ENCODE measurements around the gene MARK4.
"Not testable (repeated sequence)": the region's sequence is repeated elsewhere in the genome, so short reads cannot be mapped to it uniquely, and the experiment has no call there.

MARK4 gene

DNA sequence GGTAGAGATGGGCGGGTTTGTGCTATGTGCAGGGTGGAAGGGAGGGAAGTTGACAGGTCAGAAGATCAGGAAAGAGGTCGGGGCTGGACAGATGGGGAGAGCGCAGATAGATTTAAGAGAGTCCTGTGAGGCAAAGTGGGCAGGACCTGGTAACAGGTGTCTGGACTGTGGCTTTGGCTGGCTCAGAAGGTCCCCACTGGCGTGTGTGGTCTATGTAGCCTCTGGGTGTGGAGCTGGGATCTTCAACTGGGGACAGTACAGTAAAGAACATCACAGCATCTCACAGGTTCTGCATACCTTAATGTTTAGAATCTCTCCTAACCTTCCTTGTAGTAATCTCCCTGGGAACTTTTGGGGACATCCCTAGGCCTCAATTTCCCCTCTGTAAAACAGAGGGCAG lies 53.9 kb downstream of the MARK4 start:
- DNase-seq (ENCODE audit: low read depth in 3 of 3), result no peak

DNA sequence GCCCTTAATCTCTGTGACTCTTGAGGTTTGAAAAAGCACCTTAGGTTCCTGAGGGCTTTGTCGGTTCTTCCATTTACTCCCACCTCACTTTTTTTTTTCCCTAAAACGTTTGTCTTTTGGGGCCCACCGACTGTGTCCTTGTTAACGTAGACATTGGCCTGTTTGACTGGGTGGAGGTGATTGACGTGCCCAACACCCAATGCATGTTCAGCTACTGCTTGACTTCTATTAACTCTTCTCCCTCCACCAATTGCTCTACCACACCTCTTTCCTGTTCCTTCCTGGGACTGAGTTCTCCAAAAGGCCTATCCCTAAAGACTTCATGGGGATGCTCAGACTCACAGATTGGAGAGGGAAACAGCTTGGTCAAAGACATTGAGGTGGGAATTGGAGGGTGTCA lies 54.4 kb downstream of the MARK4 start:
- DNase-seq (ENCODE audit: low read depth in 3 of 3), result no peak

DNA sequence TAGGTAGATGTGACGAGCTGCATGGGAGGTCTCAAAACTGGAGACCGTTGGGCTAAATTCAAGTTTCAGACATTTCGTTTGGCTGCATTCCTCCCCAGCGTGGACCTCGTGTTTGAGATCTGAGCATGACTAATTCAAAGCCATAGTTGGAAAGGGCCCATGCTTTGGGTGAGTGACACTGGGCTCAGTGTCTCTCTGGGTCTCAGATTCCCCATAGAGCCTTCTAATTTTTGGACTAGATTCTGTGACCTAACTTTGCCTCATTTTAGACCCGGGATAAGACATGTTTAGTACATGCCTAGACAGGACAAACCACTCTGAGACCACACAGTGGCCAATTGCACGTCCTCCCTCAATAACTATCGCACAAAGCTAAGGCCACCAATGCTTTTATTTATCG lies 55.0 kb downstream of the MARK4 start:
- DNase-seq (ENCODE audit: low read depth in 3 of 3), result no peak

DNA sequence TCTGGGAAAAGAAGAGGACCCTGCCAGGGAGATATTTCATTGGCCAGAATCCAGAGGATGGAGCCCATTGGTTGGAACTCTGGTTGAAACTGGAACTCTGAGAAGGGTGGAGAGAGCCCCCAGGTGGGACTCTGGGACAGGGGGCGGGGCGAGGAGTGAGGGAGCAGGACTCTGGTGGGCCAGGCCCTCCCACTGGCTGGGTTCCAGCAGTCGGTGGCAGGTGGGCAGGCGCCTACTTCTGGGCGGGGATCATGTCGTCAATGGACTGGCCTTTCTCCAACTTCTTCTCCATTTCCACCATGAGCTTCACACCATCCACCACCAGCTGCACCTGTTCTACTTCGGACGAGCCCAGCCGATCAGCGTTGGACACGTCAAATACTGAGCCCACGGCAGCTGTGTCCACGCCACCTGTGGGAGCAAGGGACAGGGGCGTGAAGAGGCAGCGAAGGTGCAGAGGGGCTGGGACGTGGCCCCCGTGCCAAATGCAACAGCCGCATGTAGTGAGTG lies 55.5 kb downstream of the MARK4 start:
- DNase-seq (ENCODE audit: low read depth in 3 of 3), result no peak

DNA sequence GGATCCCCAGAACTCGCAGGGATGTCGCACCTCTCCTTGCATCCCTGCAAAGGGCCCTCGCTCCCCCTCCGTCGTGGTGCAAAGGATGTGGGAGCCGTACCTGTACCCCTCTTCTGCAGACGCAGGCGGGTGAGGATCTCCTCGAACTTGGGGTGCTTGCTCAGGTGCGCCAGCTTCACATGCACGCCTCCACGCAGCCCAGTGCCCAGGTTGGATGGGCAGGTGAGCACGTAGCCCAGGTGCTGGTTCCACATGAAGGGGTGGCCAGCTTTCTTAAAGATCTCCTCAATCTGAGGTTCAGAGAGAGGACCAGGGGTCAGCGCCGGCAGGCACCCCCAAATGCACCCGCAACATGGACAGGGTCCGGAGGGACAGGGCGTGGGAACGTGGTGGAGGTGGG lies 56.3 kb downstream of the MARK4 start:
- no peak for DNase-seq (ENCODE audit: low read depth in 3 of 3)

DNA sequence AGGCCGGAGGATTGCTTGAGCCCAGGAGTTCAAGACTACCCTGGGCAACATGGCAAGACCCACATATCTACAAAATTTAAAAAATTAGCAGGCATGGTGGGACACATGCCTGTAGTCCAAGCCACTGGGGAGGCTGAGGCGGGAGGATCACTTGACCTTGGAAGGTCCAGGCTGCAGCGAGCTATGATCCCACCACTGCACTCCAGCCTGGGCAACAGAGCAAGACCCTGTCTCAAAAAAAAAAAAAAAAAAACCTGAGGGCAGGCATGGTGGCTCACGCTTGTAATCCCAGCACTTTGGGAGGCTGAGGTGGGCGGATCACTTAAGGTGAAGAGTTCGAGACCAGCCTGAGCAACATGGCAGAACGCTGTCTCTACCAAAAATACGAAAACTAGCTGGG lies 58.3 kb downstream of the MARK4 start:
- DNase-seq (ENCODE audit: low read depth in 3 of 3), result not testable (repeated sequence)

DNA sequence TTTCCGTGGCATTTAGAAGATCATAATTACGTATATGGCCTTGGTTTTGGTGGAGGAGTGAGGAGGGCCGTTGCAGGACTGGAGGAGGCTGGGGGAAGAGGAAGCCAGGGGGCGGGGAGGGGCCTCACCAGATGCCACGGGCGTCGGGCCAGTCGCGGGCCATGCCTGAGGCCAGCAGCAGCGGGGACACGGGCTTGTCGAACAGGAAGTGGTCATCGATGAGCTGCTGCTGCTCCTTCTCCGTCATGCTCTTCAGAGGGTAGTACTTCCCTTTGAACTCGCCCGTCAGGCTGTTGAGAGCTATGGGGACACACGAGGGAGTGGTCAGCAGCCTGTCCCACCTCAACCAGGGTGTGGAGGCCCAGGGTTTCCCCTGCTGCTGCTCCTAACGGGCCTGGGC lies 60.5 kb downstream of the MARK4 start:
- no peak for DNase-seq (ENCODE audit: low read depth in 3 of 3)

DNA sequence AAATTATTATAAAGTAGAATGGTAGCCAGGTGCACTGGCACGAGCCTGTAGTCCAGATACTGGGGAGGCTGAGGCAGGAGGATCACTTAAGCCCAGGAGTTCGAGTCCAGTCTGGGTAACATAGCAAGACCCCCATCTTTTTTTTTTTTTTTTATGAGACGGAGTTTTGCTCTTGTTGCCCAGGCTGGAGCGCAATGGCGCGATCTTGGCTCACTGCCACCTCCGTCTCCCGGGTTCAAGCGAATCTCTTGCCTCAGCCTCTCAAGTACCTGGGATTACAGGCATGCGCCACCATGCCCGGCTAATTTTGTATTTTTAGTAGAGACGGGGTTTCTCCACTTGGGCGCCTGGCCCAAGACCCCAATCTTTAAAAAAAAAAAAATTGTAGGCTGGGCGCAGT lies 61.2 kb downstream of the MARK4 start:
- not testable (repeated sequence) for DNase-seq (ENCODE audit: low read depth in 3 of 3)

DNA sequence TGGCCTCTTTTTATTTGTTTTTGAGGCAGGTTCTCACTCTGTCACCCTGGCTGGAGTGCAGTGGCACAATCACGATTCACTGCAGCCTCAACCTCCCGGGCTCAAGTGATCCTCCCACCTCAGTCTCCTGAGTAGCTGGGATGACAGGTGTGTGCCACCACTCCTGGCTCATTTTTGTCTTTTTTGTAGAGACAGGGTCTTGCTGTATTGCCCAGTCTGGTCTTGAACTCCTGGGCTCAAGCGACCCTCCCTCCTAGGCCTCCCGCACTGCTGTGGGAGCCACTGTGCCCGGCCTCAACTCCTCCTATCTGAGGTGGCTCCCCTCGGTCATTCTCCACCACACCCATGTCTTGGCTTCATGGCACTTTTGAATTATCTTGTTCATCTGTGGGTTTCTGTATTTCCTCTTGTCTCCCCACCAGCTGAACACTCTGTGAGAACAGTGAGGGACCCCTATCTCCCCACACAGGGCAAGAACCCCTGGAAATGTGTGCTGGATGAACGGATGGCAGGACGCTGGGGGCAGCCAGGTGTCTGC lies 63.7 kb downstream of the MARK4 start:
- DNase-seq (ENCODE audit: low read depth in 3 of 3), result no peak

DNA sequence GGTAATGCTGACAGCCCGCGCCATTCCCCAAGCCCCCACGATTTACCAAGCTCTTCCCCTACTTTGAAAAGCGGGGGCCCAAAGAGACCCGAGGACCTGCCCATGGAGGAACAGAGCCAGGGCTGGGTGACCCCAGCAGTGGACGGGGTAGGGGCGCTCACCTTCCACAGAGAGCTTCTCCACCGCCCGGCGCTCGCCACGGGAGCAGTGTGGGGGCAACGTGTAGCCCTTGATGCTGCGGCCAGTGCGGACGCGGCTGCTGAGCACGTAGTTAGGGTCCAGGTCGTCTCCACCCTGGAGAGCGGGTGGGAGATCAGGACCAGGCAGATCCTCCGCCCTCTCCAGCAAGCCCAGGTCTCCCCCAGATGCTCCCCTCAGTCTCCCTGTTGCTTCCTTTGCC lies 64.2 kb downstream of the MARK4 start:
- DNase-seq (ENCODE audit: low read depth in 3 of 3), result no peak

DNA sequence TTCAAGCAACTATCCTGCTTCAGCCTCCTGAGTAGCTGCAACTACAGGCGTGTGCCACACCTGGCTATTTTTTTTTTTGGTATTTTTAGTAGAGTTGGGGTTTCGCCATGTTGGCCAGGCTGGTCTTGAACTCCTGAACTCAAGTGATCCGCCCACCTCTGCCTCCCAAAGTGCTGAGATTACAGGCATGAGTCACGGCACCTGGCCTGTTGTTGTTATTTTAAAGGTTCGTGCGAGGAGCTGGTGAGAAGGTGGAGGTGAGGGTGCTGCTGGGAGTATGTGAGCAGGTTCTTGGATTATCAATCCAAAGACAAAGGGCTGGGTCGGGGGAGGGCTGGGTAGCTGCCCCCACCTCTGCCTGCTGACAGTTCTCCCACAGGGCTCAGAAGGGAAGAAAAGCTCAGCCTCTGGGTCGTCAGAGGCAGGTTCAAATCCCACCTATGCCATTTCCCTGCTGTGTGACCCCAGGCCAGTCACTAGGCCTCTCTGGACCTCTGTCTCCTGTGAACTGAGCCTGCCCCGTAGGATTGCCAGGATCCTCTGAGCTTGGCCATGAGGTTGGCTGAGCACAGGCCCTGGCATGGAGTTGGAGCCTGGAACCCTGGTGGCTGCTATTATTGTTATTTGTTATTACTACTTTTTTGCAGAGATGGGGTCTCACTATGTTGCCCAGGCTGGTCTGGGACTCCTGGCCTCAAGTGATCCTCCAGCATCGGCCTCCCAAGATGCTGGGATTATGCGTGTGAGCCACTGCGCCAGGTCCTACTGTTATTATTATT lies 70.1 kb downstream of the MARK4 start:
- DNase-seq (ENCODE audit: low read depth in 3 of 3), result no peak

DNA sequence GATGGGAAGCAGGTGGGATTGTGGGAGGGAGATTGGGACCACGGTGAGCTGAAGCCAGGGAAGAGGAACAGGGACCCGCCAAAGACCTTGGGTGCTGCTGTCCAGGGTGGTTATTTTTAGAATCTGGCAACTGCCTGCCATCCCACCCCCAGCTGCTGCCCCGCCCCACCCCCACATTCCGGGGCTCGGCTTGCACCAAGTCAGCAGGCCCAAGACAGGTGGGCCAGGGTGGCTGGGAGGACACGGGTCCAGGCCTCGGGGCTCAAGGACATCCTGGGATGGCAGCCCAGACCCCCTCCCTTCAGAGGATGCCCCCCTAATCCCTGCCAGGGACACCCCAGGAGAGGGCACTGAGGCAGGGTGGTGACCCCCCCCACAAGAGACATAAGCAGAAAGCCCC lies 70.8 kb downstream of the MARK4 start:
- DNase-seq (ENCODE audit: low read depth in 3 of 3), result no peak

DNA sequence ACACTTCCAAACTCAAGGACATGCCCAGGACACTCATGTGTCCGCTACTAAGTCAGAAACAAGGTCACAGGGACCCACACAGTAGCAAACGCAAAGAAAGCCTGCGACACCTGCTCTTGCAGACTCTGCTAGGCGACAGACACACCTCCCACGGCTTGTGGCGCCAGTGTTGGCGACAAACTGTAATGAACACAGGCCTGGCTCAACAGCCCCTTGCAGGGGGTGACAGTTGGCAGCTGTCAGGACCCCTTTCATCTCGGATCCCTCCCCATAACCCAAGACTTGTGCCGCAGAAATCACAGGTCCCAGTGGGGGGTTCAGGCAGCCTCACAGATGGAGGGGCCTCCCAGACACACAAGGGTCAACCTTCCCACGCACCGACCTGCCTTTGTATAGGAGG lies 71.2 kb downstream of the MARK4 start:
- no peak for DNase-seq (ENCODE audit: low read depth in 3 of 3)

DNA sequence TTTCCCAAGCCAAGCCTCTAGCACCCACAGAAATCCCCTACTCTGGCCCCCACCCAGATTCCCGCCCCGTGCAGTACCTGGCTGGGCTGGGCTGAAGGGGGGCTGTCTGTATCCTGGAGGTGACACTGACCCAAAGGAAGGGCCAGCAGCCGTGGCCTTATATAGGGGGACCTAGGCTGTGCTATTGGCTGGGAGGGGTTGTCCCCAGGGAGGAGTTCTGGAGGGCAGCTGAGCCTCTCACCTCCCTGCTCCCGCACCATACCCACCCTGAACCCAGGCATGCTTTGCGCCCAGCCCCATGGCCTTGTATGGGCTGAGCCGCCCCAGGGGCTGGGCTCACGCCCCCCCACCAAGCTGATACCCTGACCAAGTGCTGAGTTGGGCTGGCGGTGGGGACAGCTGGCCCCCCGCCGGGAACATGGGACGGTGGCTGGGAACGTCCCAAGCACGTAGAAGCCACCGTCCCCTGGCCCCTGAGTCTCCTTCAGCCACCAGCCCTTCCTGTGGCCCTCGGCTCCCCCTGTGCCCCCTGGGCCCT lies 71.7 kb downstream of the MARK4 start, which contains the start of gene CKM:
Gene CKM, minus strand, starts transcription at position 132 of the 538 bp plus-strand sequence. CDS start 3,162 bp downstream, outside the sequence.
- DNase-seq (ENCODE audit: low read depth in 3 of 3), result no peak

DNA sequence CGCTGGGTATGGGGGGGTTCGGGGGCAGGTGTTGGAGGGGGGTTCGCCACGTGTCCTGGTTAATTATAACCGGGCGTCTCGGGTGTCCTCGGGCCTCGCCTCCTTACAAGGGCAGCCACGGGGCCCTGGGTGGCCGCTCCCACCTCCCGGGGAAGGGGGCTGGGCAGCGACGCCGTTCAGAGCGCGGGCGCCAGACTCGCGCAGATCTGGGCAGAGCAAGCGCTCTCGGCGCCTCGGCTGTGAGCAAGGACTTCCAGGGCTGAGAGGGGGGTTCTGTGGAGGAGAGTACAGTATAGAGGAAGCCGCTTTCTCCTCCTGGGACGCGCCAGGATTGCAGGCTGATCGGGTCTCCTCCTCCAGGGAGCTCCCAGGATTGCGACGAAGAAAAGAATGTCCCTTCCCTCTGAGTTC lies 72.6 kb downstream of the MARK4 start:
- no peak for DNase-seq (ENCODE audit: low read depth in 3 of 3)

DNA sequence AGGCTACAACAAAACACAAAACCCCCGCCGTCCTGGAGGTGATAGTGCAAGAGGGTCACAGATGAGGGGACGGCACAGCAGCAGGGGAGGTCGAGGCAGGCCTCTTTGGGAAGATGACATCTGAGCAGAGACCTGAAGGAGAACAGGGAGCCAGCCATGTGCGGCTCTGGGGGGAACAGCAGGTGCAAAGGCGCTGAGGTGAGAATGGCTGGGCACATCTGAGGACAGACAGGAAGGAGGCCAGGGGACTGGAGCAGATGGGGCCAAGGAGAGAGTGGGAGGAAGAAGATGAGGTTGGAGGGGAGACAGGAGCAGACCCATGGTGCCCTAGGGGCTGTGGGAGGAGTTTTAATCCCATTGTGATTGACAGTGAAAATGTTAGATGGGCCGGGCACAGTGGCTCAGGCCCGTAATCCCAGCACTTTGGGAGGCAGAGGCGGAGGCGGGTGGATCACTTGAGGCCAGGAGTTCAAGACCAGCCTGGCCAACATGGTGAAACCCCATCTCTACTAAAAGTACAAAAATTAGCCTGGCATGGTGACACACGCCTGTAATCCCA lies 73.4 kb downstream of the MARK4 start:
- DNase-seq (ENCODE audit: low read depth in 3 of 3), result no peak

DNA sequence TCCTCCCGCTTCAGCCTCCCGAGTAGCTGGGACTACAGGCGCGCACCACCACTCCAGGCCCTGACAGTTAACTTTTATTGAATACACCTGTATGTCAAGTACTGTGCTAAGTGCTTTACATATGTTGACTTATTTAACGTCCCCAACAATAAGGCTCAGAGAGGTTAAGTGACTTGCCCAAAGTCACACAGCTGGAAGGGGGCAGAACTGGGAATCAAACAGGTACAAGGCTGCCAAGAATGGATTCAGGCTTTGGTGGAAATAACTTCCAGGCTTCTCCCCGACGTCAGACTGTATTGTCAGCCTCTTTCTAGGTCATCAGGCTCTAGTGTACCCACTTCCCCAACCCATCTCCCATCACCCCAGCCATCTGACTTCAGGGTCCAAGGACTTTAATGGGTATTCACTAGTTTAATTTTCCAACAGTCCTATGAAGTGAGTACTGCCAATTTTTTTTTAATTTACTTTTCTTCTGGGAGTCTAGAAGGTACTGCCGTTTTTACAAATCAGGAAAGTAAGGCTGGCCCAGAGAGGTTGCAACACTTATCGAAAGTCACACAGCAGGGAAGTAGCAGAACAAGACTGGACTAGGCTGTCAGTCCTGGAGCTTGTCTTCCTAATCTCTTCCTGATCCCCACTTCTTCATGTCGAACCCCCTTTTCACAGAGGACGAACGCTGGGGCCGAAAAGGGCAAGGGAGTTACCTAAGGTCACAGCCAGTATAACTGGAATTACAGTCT lies 76.5 kb downstream of the MARK4 start:
- DNase-seq (ENCODE audit: low read depth in 3 of 3), result no peak

DNA sequence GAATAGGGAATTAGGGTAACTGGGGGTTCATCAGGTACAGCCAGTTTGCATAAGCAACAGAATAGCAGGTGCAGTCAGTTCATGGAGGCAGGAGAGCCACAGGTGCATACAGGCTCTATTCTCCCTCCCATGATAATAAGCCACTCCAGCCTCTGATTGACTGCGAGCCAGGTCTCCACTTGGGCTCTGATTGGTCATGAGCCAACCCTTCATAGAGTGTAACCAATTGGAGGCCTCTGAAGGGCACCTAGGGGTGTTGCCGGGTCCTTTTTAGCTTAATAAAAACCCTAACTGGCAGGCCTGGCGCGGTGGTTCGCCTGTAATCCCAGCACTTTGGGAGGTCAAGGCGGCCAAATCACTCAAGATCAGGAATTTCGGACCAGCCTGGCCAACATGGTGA lies 80.3 kb downstream of the MARK4 start:
- no peak for DNase-seq (ENCODE audit: low read depth in 3 of 3)

DNA sequence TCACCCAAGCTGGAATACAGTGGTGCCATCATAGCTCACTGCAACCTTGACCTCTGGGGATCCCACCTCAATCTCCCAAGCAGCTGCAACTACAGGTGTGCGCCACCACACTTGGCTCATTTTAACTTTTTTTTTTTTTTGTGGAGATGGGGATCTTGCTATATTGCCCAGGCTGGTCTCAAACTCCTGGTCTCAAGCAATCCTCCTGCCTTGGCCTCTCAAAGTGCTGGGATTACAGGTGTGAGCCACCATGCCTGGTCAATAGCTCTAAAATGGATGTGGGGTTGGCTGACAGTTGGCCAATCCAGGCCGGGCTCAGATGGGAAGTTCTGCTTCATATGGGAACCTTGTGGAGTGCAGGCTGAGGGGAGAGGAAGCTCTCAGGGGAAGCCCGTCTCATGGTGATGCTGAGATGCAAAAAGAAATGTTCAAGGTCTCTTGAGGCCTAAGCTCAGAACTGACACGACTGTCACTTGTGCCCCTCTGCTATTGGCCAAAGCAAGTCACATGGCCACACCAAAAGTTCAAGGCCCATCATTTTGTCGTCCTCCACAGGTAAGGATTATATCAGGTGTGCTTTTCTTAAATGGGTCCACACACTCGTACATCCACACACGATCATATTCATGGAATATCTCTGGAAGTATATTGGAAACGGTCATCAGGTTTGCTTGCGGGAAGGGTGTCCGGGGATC lies 82.7 kb downstream of the MARK4 start:
- DNase-seq (ENCODE audit: low read depth in 3 of 3), result no peak

DNA sequence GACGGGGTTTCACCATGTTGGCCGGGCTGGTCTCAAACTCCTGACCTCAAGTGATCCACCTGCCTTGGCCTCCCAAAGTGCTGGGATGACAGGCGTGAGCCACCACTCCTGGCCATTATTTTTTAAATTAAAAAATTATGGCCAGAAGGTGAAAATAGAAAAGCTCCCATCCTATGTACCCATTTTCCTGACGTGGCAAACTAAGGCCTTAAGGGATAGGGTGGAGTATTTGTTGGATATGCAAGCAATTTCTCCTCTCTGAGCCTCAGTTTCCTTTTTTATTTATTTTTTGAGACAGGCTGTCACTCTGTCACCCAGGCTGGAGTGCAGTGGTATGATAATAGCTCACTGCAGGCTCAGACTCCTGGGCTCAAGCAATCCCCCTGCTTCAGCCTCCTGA lies 83.8 kb downstream of the MARK4 start:
- DNase-seq (ENCODE audit: low read depth in 3 of 3), result not testable (repeated sequence)

DNA sequence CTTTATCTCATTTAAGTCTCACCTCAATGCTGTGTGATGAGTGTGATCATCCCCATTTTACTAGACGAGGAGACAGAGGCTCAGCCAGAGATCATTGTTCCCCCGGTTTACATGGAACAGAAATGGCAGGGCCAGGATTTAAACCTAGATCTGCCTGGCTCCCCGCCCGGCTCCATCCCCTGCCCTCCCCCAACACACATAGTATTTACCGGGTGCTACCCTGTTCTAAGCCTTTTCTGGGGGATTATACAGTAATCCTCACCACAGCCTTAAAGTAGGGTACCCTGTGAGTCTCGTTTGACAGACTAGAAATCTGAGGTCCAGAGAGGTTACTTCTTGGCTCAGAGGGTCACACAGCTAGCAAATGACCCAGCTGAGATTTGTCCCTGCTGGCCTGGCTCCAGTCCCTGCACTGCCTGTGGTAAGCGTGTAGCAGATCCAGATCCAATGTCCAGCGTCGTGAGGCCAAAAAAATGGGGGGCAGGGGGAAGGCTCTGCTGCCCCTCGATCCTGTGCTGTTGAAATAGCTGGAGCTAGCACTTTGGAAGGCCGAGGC lies 85.7 kb downstream of the MARK4 start:
- DNase-seq (ENCODE audit: low read depth in 3 of 3), result no peak
